Astrocyte of the spinal cord (primary cell): ENCODE data around the gene EIPR1.

Source experiments
- DNase-seq: peaks from one replicate; pipeline ENCODE4 v3.0.0; 2011; ENCODE audit warnings: low read depth, low spot score
- H3K4me3 ChIP-seq: 2 replicates; pipeline ENCODE4 v1.5.1; 2011; ENCODE audit warnings: low read depth, mild to moderate bottlenecking, low read length, moderate library complexity
- CTCF ChIP-seq: IDR thresholded peaks from 2 replicates; pipeline ENCODE4 v1.5.1; 2012; ENCODE audit warnings: low read depth, mild to moderate bottlenecking, low read length, inconsistent platforms
- in situ Hi-C: cut with HindIII; loops from 2 replicates; pipeline ENCODE4 v1.10.0; 2017; ENCODE audit warnings: low sequenced_read_pairs

EIPR1 gene

GRCh38 chr2:3307901-3308300, 69.7 kb downstream of the EIPR1 start:
- in situ Hi-C loops: no loop called here
- no peak for DNase-seq
- no peak for TF ChIP-seq CTCF
- no peak overlapping the region for H3K4me3 ChIP-seq

DNA sequence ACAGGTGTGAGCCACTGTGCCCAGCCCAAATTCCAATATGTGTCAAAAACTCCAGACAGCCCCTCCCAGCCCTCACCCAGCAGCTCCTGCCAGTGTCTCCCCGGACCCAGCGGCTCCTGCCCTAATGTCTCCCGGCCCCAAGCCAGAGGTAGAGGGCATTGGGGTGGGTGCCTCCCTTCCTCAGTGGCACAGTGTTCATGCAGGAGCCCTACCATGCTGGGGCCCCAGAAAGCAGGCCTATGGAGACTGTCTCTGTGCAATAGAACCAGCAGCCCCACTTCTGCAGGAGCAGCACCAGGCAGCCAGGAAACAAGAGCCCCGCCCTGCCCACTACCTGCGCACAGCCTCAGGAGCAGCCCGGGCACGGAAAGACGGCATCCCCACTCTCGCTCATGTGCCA, 70.4 kb downstream of the EIPR1 start:
- no peak for DNase-seq
- H3K4me3 ChIP-seq: no peak overlapping the region
- in situ Hi-C loops: no loop called here
- TF ChIP-seq CTCF: no peak

DNA sequence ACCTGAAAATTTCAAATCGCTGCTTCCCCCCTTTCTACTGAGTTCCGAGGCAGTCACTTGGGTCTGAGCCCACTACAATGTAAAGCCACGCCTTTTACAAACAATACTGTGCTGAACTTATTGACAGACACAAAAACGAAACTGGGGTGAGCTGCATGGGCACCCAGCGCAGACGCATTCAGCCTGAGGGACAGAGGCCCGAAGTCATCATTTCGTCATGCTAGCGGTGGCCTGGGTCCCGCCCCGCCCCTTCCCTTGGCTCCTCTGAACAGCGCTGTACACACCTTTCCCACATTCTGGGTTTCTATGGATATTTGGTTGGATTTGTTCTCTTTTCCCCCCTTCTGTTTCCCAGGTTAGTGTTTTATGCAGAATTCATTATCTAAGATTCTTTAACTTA, 71.7 kb downstream of the EIPR1 start:
- in situ Hi-C loops: no loop called here
- DNase-seq: no peak
- no peak for TF ChIP-seq CTCF
- H3K4me3 ChIP-seq: no peak overlapping the region

DNA sequence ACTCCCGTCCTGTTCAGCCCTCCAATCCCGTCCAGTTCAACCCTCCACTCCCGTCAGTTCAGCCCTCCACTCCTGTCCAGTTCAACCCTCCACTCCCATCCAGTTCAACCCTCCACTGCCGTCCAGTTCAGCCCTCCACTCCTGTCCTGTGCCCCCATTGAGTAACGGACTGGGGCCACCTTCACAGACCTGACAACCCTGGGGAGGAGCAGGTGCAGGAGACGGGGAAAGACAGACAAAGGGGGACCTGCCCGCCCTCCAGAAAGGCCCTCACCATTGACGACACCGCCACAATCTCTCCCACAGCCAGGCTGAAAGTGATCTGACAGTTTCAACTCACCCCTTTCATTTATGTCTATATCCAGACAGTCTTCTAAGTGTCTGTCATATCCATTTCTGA, 72.2 kb downstream of the EIPR1 start:
- no peak overlapping the region for H3K4me3 ChIP-seq
- no peak for TF ChIP-seq CTCF
- no peak for DNase-seq
- in situ Hi-C loops: no loop called here

DNA sequence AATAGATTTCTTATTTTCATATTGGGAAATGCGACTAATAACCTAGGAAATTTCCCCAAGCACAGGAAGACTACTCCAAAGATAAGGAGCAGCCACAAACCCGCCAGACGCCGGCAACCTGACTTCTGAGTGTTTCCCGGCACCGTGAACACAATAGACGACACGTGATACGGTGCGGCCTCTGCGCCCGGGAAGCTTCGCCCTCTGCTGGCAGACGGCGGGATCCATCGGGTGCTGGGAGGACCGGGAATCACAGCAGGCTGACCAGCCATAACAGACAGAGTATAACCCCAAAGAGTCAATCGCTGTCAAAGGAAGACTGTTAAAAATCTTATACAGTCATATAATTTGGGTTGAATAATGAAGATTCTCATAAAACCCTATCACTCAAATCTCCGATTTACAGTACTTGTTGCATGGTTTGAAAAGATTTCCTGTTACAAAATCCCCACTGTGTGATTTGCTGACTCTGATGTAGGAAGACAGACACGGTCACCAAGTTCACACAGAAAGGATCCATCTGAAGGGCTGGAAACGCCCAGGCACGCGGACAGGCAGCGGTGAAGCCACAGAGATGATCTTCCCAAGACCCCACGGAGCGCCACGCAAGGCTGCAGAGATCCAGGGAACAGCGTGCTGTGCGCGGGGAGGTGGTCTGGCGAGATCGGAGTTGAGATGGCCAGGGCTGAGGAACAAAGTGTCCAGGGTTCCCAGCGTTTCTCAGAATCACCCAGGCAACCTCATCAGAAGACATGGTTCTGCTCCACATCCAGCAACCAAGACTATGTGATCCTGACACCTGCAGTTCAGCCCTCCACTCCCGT, 73.8 kb downstream of the EIPR1 start:
- peak; percentile 84 for DNase-seq
- TF ChIP-seq CTCF: peak; percentile 96
- in situ Hi-C loops: no loop called here
- H3K4me3 ChIP-seq: peak overlapping the region; percentile 21

- no peak for DNase-seq
- in situ Hi-C loops: no loop called here
- H3K4me3 ChIP-seq: peak overlapping the region; percentile 21
- TF ChIP-seq CTCF: no peak
These were observed 74.7 kb downstream of the EIPR1 start for GRCh38 chr2:3302751-3303582.
